HFFc6 (cell line): ENCODE measurements around the gene U2AF2. TPM values are rescaled to one million over a fixed set of nuclear protein-coding genes. Genes with fewer than 3 reads are reported as not detected.

Experiments used
- DNase-seq: peaks from one replicate; pipeline ENCODE4 v3.0.0-alpha.2; 2018
- H3K27ac Mint-ChIP-seq: 2 replicates; pipeline ENCODE4 v1.8.0; 2020; ENCODE audit warnings: mild to moderate bottlenecking, mixed read lengths
- H3K27me3 Mint-ChIP-seq: 2 replicates; pipeline ENCODE4 v1.8.0; 2021; ENCODE audit warnings: mild to moderate bottlenecking, moderate library complexity, mixed read lengths; ENCODE audit not compliant: insufficient read depth
- H3K36me3 Mint-ChIP-seq: 2 replicates; pipeline ENCODE4 v1.8.0; 2021; ENCODE audit warnings: low read depth, mixed read lengths
- H3K4me1 Mint-ChIP-seq: 2 replicates; pipeline ENCODE4 v1.8.0; 2020; ENCODE audit warnings: low read depth, mixed read lengths
- H3K4me3 Mint-ChIP-seq: 2 replicates; pipeline ENCODE4 v1.8.0; 2020; ENCODE audit warnings: mild to moderate bottlenecking, moderate library complexity, mixed read lengths
- H3K9me3 Mint-ChIP-seq: 2 replicates; pipeline ENCODE4 v1.8.0; 2020; ENCODE audit warnings: mild to moderate bottlenecking, mixed read lengths
- long read RNA-seq: library from polyadenylated mRNA; unstranded; transcript quantifications from one replicate; pipeline ENCODE4 v2.0.0, GENCODE V29; 2019
- total RNA-seq, 6 experiments: library from RNA; stranded (reverse); fragmentation: NEBNext Ultra II Directional; extraction: Animal tissue kit (Norgen Biotek cat#: 25700); gene quantifications; 2 replicates in 1 of 6; 3 replicates in 5 of 6; pipeline ENCODE4 v1.2.3, GENCODE V29; 2021
- TF ChIP-seq, protein P1 (sequence below): fragments of 200-600 bp; sonication (generic); IDR thresholded peaks from 2 replicates; pipeline ENCODE4 v1.5.0; 2021; ENCODE audit warnings: antibody characterized with exemption, mild to moderate bottlenecking

The U2AF2 gene
- total RNA-seq, result 100 to 1,000 TPM; 212 to 241 (median 226) TPM
- long read RNA-seq, partial matches to known transcripts, result 0 of 2 reads
- long read RNA-seq, other reads (novel, unspliced or antisense), result 2 of 2 reads

DNA sequence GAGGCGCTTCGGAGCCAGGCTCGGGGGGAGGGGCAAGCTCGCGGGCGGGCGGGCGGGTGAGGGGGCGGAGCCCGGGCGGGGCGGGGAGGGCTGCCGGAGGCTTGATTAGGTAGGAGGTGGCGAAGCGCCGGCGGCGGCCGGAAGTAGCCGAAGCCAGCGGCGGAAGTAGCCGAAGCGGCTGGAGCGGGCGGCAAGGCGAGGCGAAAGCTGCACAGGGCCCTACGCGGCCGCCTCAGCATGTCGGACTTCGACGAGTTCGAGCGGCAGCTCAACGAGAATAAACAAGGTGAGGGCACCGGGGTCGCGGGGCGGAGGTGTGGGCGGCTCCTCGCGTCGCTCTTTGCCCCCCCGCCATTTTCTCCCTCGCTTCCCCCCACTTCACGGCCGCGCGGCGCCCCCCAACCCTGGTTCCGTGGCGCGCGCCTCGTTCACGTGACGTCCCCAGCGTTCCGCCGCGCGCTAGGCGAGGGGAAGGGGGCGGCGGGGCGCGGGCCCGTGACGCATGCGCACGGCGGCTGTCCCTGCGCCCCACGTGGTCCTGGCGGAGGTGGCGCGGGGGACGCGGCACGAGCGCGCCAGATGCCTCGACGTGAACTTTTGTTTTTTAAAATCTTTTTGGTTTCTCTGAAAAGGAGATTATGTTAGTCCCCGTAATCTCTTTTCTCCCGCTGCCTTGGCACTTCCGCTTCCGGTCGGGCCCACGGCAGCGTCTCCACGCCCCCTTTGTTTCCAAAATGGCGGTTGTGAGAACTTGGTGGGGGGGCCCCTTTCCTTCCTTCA lies at the start of gene U2AF2:
TSS of gene U2AF2 (plus strand) at position 168 of the 780 bp plus-strand sequence. CDS start at position 238, 70 bp downstream.
- Mint-ChIP-seq H3K4me3 (peak within 1 kb of the TSS; percentile 97), H3K27me3 (peaks cover 8% of the 10 kb centered on the region), H3K27ac (peak within 1 kb of the TSS; percentile 100), H3K9me3 (no peaks in the 10 kb centered on the region), H3K36me3 (peaks cover 12% of the 10 kb centered on the region), H3K4me1 (peaks cover 35% of the 10 kb centered on the region)
- peak; percentile 86 for DNase-seq
- TF ChIP-seq, protein P1, sequence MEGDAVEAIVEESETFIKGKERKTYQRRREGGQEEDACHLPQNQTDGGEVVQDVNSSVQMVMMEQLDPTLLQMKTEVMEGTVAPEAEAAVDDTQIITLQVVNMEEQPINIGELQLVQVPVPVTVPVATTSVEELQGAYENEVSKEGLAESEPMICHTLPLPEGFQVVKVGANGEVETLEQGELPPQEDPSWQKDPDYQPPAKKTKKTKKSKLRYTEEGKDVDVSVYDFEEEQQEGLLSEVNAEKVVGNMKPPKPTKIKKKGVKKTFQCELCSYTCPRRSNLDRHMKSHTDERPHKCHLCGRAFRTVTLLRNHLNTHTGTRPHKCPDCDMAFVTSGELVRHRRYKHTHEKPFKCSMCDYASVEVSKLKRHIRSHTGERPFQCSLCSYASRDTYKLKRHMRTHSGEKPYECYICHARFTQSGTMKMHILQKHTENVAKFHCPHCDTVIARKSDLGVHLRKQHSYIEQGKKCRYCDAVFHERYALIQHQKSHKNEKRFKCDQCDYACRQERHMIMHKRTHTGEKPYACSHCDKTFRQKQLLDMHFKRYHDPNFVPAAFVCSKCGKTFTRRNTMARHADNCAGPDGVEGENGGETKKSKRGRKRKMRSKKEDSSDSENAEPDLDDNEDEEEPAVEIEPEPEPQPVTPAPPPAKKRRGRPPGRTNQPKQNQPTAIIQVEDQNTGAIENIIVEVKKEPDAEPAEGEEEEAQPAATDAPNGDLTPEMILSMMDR, result peak; percentile 17

DNA sequence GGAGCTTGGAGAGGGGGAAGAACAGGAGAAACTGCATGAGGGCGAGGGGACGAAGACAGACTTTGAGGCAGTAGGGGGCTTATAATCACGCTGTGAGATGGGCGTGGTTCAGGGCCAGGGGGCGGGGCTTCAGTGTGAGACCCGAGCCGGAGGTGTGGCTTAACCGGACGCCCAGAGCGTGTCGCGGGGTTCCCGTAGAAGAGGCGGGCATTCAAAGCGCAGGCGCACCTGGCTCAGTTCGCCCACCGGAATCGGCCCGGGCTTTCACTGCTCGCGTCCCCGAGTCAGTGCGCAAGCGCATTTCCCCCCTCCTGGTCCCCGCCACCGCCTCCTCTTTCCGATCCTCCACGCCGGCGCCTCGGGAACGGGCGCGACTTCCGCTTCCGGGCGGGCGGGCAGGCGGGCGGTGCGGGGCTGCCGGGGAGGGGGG lies 49.6 kb upstream of the U2AF2 start:
- H3K27ac Mint-ChIP-seq, result peak overlapping the region; percentile 97

DNA sequence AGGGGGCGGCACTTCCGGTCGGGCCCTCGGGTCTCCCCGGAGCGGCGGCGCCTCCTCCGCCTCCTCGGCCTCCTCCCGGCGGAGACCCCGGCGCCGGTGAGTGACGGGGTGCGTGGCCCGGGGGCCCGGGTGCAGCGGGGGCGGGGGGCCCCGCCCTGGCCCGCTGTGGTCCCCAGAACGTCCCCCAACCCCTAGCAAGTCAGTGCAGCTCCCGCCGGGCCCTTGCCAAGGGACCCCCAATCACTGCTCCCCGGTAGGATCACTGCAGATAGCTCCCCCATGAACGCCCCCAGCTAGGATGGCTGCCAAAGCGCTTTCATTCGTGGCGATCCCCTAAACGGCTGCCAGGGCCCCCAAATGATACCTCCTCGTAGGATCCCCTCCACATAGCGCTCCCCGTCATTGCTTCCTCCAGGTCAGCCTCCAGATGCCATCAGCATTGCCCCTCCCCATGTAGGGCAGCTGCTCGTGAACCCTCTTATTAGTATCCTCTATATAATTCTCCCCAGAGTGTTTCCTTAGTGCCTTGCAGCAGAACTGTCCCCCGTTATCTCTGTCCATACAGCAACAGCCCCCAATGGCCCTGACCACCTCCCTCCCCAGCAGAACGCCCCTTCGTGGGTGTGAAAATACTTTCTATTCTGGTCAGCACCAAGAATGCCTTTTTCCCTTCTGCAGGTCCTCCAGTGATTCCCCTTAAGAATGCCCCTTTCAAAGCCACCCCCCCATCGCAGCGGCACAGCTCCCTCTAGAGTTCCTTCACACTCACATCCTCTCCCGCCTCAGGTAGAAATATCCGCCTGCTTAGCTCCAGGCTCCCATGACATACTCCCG lies 49.0 kb upstream of the U2AF2 start, which contains the start of gene ZNF865:
TSS of gene ZNF865 (plus strand) at position 11 of the 834 bp plus-strand sequence. CDS start 7,972 bp downstream, outside the sequence.
- TF ChIP-seq, protein P1, result peak; percentile 80
- Mint-ChIP-seq H3K27ac (peak within 1 kb of the TSS; percentile 97), H3K27me3 (peaks cover 1% of the 10 kb centered on the region), H3K36me3 (peaks cover 43% of the 10 kb centered on the region), H3K4me1 (peaks cover 43% of the 10 kb centered on the region), H3K9me3 (peaks cover 7% of the 10 kb centered on the region), H3K4me3 (peak within 1 kb of the TSS; percentile 93)
- DNase-seq, result peak; percentile 75

More for the DNA sequence above, 49.6 kb upstream of the U2AF2 start:
- peaks cover 37% of the 10 kb centered on the region for H3K36me3 Mint-ChIP-seq
- TF ChIP-seq, protein P1, result no peak
- peak; percentile 96 for DNase-seq
- peaks cover 7% of the 10 kb centered on the region for H3K9me3 Mint-ChIP-seq
- H3K27me3 Mint-ChIP-seq, result peaks cover 1% of the 10 kb centered on the region
- H3K4me3 Mint-ChIP-seq, result peak overlapping the region; percentile 85
- peaks cover 44% of the 10 kb centered on the region for H3K4me1 Mint-ChIP-seq

DNA sequence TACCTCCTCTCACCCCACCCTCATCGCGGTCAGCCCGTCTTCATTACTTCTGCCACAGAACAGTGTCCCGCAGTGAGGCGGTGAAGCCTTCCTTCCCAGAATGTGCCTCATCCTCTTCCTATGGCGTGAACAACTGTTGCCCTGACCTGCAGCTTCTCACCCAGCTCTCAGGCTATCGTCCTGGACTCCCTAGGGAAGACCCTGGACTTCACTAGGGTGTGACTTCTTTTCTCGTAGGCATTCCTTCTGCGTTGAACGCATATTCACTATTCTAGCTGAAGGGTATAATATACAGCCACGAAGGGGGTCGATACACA lies 48.4 kb upstream of the U2AF2 start:
- peaks cover 7% of the 10 kb centered on the region for H3K9me3 Mint-ChIP-seq
- TF ChIP-seq, protein P1, result no peak; the same call in 1 of the 2 replicates
- peaks cover 1% of the 10 kb centered on the region for H3K27me3 Mint-ChIP-seq
- H3K4me3 Mint-ChIP-seq, result peak overlapping the region; percentile 93
- H3K4me1 Mint-ChIP-seq, result peaks cover 37% of the 10 kb centered on the region
- H3K36me3 Mint-ChIP-seq, result peaks cover 45% of the 10 kb centered on the region
- peak overlapping the region; percentile 90 for H3K27ac Mint-ChIP-seq
- DNase-seq, result no peak

DNA sequence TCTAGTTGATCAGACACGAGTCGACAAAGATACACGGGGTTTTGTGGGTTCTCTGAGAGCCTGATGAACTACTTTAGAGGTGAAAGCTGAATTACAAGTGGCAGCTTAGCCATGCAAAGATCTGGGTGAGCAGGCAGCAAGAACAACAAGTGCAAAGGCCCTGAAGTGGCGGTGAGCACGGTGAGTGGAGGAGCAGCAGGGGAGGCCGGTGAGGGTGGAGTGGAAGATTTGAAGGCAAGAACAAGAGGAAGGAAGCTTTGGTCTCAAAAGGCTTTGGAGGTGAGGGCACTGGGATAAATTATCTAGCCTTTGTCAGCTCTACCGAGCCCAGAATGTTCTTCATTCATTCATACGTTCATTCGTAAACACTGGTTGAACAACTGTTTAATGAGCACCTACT lies 48.0 kb upstream of the U2AF2 start:
- TF ChIP-seq, protein P1, result no peak
- peak overlapping the region; percentile 90 for H3K27ac Mint-ChIP-seq
- H3K27me3 Mint-ChIP-seq, result peaks cover 1% of the 10 kb centered on the region
- peaks cover 34% of the 10 kb centered on the region for H3K4me1 Mint-ChIP-seq
- peaks cover 45% of the 10 kb centered on the region for H3K36me3 Mint-ChIP-seq
- peaks cover 7% of the 10 kb centered on the region for H3K9me3 Mint-ChIP-seq
- peak overlapping the region; percentile 93 for H3K4me3 Mint-ChIP-seq
- DNase-seq, result no peak
